Parathyroid adenoma (tissue), 2 donors: ENCODE data around the gene SMAD4.

ENCODE experiments used
- H2AFZ ChIP-seq: fragments of 300-600 bp; sonication (generic); one replicate; pipeline ENCODE4 v1.7.0; 2017; ENCODE audit warnings: antibody characterized with exemption, mild to moderate bottlenecking
- H3K27ac ChIP-seq: fragments of 300-600 bp; sonication (generic); one replicate; pipeline ENCODE4 v1.7.0; 2017
- H3K27me3 ChIP-seq: fragments of 300-600 bp; sonication (generic); one replicate; pipeline ENCODE4 v1.7.0; 2017; ENCODE audit warnings: low read length; ENCODE audit not compliant: control insufficient read depth, insufficient read depth
- H3K36me3 ChIP-seq: fragments of 300-600 bp; sonication (generic); one replicate; pipeline ENCODE4 v1.7.0; 2017; ENCODE audit warnings: low read length; ENCODE audit not compliant: control insufficient read depth, insufficient read depth
- H3K4me1 ChIP-seq: fragments of 300-600 bp; sonication (generic); one replicate; pipeline ENCODE4 v1.7.0; 2017; ENCODE audit warnings: control low read depth
- H3K4me2 ChIP-seq: fragments of 300-600 bp; sonication (generic); one replicate; pipeline ENCODE4 v1.7.0; 2017; ENCODE audit warnings: low read length
- H3K4me3 ChIP-seq: fragments of 300-600 bp; sonication (generic); one replicate; pipeline ENCODE4 v1.7.0; 2017; ENCODE audit warnings: low read depth, low read length
- H3K79me2 ChIP-seq: fragments of 300-600 bp; sonication (generic); one replicate; pipeline ENCODE4 v1.7.0; 2017; ENCODE audit warnings: control low read depth
- H3K9ac ChIP-seq: fragments of 300-600 bp; sonication (generic); one replicate; pipeline ENCODE4 v1.7.0; 2017; ENCODE audit warnings: mild to moderate bottlenecking
- H3K9me3 ChIP-seq: fragments of 300-600 bp; sonication (generic); one replicate; pipeline ENCODE4 v1.7.0; 2017; ENCODE audit warnings: low read length; ENCODE audit not compliant: control insufficient read depth
- TF ChIP-seq, protein P1 (sequence below): fragments of 300-600 bp; sonication (generic); IDR thresholded peaks from one replicate; pipeline ENCODE4 v1.7.0; 2017; ENCODE audit warnings: antibody characterized with exemption, mild to moderate bottlenecking
- donor health status: primary hyperparathyroidism.

Gene SMAD4

DNA sequence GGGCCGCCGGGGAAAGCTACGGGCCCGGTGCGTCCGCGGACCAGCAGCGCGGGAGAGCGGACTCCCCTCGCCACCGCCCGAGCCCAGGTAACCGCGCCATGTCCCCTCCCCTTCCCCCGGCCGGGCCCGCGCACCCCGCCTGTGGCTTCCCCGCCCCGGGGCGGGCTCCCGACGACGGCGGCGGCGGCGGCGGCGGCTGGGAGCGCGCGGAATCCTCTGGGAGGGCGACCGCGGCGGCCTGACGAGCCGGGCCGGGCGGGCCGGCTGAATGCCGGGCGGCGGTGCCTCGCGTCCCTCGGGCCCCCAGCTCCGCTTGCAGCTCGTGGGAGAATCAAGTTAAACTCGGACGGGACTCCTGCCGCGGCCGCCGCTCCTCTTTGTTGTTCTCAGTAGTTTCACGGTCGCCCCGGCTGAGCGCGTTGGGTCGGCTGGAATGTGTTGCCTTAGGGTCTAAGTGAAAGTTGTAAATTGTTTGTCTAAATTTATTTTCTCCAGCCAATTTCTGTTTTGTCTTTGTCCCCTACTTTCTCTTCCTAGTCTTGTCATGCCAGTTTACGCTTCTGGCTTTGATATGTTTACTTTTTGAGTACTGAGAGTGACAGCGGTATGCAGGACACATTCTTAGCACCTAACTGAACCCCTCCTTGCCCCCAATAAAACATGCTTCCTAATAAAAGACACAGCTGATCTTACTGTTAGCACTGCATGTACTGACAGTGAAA, 685 bp downstream of the SMAD4 start:
- H3K79me2 ChIP-seq, result peaks cover 46% of the 10 kb centered on the region
- no peak overlapping the region for H3K9ac ChIP-seq
- peak overlapping the region; percentile 74 for H3K4me3 ChIP-seq
- no peaks in the 10 kb centered on the region for H3K36me3 ChIP-seq
- H3K27me3 ChIP-seq, result no peaks in the 10 kb centered on the region
- no peaks in the 10 kb centered on the region for H3K9me3 ChIP-seq
- H2AFZ ChIP-seq, result no peak overlapping the region
- H3K4me1 ChIP-seq, result peaks cover 2% of the 10 kb centered on the region
- H3K4me2 ChIP-seq, result peak overlapping the region; percentile 95
- peak overlapping the region; percentile 36 for H3K27ac ChIP-seq
- TF ChIP-seq, protein P1, sequence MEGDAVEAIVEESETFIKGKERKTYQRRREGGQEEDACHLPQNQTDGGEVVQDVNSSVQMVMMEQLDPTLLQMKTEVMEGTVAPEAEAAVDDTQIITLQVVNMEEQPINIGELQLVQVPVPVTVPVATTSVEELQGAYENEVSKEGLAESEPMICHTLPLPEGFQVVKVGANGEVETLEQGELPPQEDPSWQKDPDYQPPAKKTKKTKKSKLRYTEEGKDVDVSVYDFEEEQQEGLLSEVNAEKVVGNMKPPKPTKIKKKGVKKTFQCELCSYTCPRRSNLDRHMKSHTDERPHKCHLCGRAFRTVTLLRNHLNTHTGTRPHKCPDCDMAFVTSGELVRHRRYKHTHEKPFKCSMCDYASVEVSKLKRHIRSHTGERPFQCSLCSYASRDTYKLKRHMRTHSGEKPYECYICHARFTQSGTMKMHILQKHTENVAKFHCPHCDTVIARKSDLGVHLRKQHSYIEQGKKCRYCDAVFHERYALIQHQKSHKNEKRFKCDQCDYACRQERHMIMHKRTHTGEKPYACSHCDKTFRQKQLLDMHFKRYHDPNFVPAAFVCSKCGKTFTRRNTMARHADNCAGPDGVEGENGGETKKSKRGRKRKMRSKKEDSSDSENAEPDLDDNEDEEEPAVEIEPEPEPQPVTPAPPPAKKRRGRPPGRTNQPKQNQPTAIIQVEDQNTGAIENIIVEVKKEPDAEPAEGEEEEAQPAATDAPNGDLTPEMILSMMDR, result no peak

DNA sequence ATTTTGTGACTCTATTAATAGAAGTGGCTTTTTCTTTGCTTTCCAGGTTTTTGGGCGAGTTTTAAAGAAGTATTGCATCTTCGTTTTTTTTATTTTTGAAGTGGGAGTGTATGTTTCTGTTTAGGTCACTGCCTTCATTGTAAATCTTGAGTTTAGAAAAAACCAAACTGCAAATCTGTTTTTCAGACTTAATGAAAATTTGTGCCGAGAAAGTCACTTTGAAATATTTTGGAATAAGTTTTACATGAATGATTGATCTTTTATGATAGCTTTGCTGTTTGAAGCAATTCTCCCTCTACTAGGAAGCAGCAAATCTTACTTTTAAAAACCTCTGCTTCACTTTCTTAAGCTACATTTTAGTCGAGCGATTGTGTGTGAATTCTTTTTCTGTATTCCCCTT, 2.2 kb downstream of the SMAD4 start:
- H3K4me1 ChIP-seq, result peaks cover 2% of the 10 kb centered on the region
- no peaks in the 10 kb centered on the region for H3K9me3 ChIP-seq
- H3K4me2 ChIP-seq, result no peak overlapping the region
- H3K9ac ChIP-seq, result no peak overlapping the region
- peaks cover 58% of the 10 kb centered on the region for H3K79me2 ChIP-seq
- no peak overlapping the region for H3K4me3 ChIP-seq
- H2AFZ ChIP-seq, result no peak overlapping the region
- H3K27me3 ChIP-seq, result no peaks in the 10 kb centered on the region
- no peaks in the 10 kb centered on the region for H3K36me3 ChIP-seq
- TF ChIP-seq, protein P1, result no peak
- no peak overlapping the region for H3K27ac ChIP-seq

DNA sequence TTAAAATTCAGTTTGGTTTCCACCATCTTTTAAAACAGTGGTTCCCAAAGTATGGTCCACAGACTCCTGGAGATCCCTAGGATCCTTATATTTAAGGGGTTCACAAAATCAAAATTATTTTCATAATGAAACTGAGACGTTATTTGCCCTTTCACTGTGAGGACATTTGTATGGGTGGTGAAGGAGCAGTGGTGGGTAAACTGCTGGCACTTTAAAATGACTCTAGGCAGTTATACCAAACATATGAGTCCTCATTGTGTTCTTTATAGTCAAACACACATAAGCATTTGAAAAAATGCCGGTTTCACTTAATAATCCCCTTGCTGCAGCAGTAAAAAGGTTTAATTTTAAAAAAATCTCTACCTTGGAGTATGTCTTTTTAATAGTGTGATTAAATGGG, 7.2 kb downstream of the SMAD4 start:
- Histone ChIP-seq H3K27me3 (no peaks in the 10 kb centered on the region), H3K36me3 (no peaks in the 10 kb centered on the region), H3K9ac (no peak overlapping the region), H3K9me3 (no peaks in the 10 kb centered on the region), H3K4me2 (no peak overlapping the region), H3K79me2 (peaks cover 85% of the 10 kb centered on the region), H3K27ac (no peak overlapping the region), H3K4me1 (peaks cover 4% of the 10 kb centered on the region), H3K4me3 (no peak overlapping the region), H2AFZ (no peak overlapping the region)
- TF ChIP-seq, protein P1, result no peak

DNA sequence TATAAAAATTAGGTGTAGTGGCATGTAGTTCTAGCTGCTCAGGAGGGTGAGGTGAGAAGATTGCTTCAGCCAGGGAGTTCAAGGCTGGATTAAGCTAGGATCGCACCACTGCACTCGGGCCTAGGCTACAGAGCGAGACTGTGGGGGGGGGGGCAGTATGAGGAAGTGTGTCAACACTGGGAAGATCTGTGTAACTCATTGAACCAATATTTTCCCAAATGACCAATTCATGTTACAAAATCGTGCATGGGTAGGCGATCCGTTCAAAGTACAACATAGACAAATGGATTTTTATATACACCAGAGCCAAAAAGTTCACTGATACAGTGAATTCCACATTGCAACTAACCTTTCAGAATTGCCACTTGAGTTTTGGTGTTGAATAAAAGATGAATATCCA, 8.1 kb downstream of the SMAD4 start:
- Histone ChIP-seq H2AFZ (no peak overlapping the region), H3K9me3 (no peaks in the 10 kb centered on the region), H3K27me3 (no peaks in the 10 kb centered on the region), H3K4me3 (no peak overlapping the region), H3K36me3 (no peaks in the 10 kb centered on the region), H3K79me2 (peaks cover 87% of the 10 kb centered on the region), H3K27ac (no peak overlapping the region), H3K9ac (no peak overlapping the region), H3K4me1 (peaks cover 4% of the 10 kb centered on the region), H3K4me2 (no peak overlapping the region)
- TF ChIP-seq, protein P1, result no peak
